Lower leg skin (tissue), 4 donors: ENCODE results near the gene CPXM1. TPM values are rescaled to one million over a fixed set of nuclear protein-coding genes. Genes with fewer than 3 reads are reported as not detected.
"Not testable (repeated sequence)": the region's sequence is repeated elsewhere in the genome, so short reads cannot be mapped to it uniquely, and the experiment has no call there.

ENCODE experiments used
- DNase-seq, 2 donors: peaks; one replicate each; pipeline ENCODE4 v3.0.0-alpha.2; 2019; ENCODE audit warnings: low spot score in 2 of 2
- H3K4me3 ChIP-seq: fragments of 200-600 bp; sonication (generic); 2 replicates; pipeline ENCODE4 v1.5.1; 2017; ENCODE audit warnings: mild to moderate bottlenecking, low read depth; ENCODE audit not compliant: poor library complexity, severe bottlenecking
- POLR2A ChIP-seq, 2 donors: fragments of 450-650 bp; IDR thresholded peaks; one replicate each; pipeline ENCODE4 v1.6.1; 2016 to 2017; ENCODE audit warnings: antibody characterized with exemption in 2 of 2, mild to moderate bottlenecking in 1 of 2, moderate library complexity in 1 of 2
- WGBS, 2 donors: methylation state at CpG; one replicate each; pipeline ENCODE4 v1.1.5; 2018; 5-methylcytosine and 5-hydroxymethylcytosine counted together
- intact Hi-C: fragments of 100-400 bp; cut with DNase I; formaldehyde crosslinking; loops from one replicate; pipeline ENCODE4 v1.15.0; 2023; ENCODE audit warnings: low total_unique reads
- total RNA-seq, 4 donors: library from RNA; depleted of rRNA; stranded (reverse); fragments of >200 nt; gene quantifications; one replicate each; pipeline ENCODE4 v1.1.0, GENCODE V29; 2016
- TF ChIP-seq, protein P1 (sequence below), 3 donors: fragments of 450-650 bp; IDR thresholded peaks; one replicate each; pipeline ENCODE4 v1.5.1; 2016; ENCODE audit warnings: antibody characterized with exemption in 3 of 3, mild to moderate bottlenecking in 3 of 3, moderate library complexity in 2 of 3

Gene CPXM1
- total RNA-seq, 4 donors from 2014 or later, result 0.12 to 3.6 (median 1.4) TPM

DNA sequence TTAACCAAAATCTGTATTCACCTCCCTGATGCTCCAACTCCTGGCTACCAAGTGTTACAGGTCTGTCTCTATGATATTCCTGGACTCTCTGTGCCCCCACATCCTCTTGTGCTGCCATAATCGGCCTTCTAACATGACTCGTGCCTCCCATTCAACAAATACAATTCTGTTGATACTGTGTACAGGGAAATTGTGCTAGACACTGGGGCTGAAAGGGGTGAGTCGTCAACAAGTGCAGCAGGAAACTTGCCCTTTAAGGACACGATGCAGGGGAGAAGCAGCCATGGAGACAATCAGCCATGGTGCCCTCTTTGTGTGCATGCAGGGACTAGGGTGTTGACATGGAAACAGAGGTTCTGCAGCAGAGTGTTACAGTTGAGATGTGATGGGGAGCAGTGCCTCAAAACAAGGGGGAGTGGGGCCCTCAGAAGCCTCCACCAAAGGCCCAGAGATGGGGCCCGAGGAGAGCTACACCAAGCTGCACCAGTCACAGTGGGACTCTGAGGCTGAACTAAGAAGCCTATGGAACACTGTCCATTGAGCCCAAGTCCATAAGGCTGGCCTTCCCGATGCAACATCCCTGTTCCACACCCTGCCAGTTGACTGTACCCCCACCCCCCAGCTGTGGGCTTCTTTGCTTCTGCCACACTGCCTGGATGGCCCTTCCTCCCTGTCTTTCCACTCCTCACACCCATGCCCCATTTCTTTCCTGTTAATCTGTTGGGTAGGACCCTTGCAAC is 37.0 kb upstream of the CPXM1 start:
- TF ChIP-seq, protein P1, sequence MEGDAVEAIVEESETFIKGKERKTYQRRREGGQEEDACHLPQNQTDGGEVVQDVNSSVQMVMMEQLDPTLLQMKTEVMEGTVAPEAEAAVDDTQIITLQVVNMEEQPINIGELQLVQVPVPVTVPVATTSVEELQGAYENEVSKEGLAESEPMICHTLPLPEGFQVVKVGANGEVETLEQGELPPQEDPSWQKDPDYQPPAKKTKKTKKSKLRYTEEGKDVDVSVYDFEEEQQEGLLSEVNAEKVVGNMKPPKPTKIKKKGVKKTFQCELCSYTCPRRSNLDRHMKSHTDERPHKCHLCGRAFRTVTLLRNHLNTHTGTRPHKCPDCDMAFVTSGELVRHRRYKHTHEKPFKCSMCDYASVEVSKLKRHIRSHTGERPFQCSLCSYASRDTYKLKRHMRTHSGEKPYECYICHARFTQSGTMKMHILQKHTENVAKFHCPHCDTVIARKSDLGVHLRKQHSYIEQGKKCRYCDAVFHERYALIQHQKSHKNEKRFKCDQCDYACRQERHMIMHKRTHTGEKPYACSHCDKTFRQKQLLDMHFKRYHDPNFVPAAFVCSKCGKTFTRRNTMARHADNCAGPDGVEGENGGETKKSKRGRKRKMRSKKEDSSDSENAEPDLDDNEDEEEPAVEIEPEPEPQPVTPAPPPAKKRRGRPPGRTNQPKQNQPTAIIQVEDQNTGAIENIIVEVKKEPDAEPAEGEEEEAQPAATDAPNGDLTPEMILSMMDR (IDR thresholded peaks at IDR 0.05), result no peak
- no peak for TF ChIP-seq POLR2A (IDR thresholded peaks at IDR 0.05)
- DNase-seq, result peak in 1 of 2 donors; percentile 66
- intact Hi-C loops, result no loop called here
- H3K4me3 ChIP-seq, result no peak overlapping the region
- WGBS, 2 donors, result 87 to 88% methylated on average over 6 of the region's 6 CpGs

DNA sequence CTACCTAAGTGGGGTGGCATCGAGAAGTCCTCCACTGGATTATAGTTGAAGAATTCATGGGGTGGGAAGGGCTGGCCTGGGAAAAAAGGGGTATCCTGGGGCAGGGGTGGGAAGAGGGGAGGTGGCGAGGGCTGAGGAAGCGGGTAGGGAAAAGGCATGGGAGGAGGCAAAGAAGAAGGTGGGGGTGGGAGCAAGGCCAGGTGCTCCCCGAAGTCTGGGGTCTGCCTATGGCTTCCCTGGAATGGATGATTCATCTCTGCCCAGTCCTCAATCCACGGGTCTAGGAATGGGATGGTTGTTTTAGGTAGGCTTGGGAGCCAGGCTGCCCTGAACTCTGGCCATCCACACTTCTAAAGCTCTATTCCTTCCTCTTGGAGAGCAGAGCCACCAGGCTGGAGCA is 35.6 kb upstream of the CPXM1 start:
- intact Hi-C loops, result no loop called here
- WGBS, 2 donors, result 85 to 93% methylated on average over 5 of the region's 5 CpGs
- H3K4me3 ChIP-seq, result no peak overlapping the region
- peak in 1 of 2 donors; percentile 58 for DNase-seq
- TF ChIP-seq POLR2A (IDR thresholded peaks at IDR 0.05), result no peak
- TF ChIP-seq, protein P1 (IDR thresholded peaks at IDR 0.05), result no peak

DNA sequence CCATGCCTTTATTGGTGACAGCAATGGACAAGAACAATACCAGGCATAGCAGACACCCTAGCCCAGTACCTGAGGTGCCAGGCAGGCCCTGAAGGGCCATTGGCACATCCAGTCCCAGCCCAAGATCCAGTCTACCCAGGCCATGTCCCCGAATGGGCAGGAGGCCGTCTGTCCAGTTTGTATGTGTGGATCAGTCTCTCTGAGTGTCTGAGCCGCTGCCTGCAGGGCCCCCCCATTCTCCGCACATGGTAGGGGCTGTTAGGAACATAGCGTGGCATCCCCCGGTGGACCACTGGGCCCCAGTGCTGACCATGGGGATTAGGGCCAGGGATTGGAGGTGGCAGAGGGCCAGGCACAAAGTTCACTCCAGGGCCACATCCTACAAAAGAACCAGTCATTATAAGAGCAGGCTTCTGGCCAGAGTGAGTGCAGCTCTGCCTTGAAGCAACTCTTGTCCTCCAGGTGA is 34.9 kb upstream of the CPXM1 start:
- TF ChIP-seq, protein P1 (IDR thresholded peaks at IDR 0.05), result no peak
- no peak for TF ChIP-seq POLR2A (IDR thresholded peaks at IDR 0.05)
- peak in 1 of 2 donors; percentile 57 for DNase-seq
- WGBS, 2 donors, result 96 to 97% methylated on average over 5 to 6 of the region's 6 CpGs
- intact Hi-C loops, result no loop called here
- H3K4me3 ChIP-seq, result no peak overlapping the region

DNA sequence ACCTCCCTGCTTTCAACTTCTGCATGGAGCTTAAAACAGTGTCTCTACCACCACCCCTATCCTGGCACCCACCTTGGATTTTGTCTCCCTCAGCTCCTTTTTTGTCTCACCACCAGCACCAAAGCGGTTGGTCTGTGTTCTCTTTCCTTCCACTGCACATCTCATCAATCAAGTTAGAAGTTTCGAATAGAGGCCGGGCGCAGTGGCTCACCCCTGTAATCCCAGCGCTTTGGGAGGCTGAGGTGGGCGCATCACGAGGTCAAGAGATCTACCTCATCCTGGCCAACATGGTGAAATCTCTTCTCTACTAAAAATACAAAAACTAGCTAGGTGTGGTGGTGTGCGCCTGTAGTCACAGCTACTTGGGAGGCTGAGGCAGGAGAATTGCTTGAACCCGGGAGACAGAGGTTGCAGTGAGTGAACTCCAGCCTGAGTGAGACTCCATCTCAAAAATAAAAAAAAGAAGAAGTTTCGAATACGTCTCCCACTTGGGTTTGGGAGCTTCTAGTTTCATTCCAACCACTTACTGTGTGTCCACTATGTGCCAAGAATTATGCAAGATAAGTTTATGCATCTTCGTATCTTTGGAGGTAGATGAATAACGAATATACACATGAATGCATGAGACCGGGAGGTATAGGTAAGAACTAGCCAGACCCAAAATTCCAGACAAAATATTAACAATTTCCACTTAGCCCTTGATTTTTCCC is 34.1 kb upstream of the CPXM1 start:
- no peak overlapping the region for H3K4me3 ChIP-seq
- intact Hi-C loops, result no loop called here
- no peak for TF ChIP-seq POLR2A (IDR thresholded peaks at IDR 0.05)
- TF ChIP-seq, protein P1 (IDR thresholded peaks at IDR 0.05), result no peak
- DNase-seq, result peak in 1 of 2 donors; percentile 56
- WGBS, 2 donors, result 94 to 97% methylated on average over 14 of the region's 14 CpGs

GRCh38 chr20:2833761-2834160 is 33.3 kb upstream of the CPXM1 start:
- 80 to 85% methylated on average over 1 of the region's 1 CpG for WGBS, 2 donors
- intact Hi-C loops, result no loop called here
- H3K4me3 ChIP-seq, result no peak overlapping the region
- DNase-seq, result no peak
- TF ChIP-seq, protein P1 (IDR thresholded peaks at IDR 0.05), result no peak

DNA sequence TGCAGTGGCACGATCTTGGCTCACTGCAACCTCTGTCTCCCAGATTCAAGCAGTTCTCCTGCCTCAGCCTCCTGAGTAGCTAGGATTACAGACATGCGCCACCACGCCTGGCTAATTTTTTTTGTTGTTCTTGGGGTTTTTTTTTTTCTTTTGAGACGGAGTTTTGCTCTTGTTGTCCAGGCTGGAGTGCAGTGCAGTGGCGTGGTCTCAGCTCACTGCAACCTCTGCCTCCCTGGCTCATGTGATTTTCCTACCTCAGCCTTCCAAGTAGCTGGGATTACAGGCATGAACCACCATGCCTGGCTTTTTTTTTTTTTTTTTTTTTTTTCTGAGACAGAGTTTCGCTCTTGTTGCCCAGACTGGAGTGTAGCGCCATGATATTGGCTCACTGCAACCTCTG is 30.8 kb upstream of the CPXM1 start:
- 78 to 82% methylated on average over 7 of the region's 7 CpGs for WGBS, 2 donors
- intact Hi-C loops, H3K4me3 ChIP-seq: not testable (repeated sequence)
- DNase-seq, result peak in 1 of 2 donors; percentile 56
